H1 (cell line): ENCODE measurements around the gene RPA3.

Source experiments
- ATF2 ChIP-seq: IDR thresholded peaks from 2 replicates; pipeline ENCODE4 v1.6.1; 2012; ENCODE audit warnings: low read length, inconsistent platforms
- CEBPB ChIP-seq: IDR thresholded peaks from 2 replicates; pipeline ENCODE4 v1.6.1; 2012; ENCODE audit warnings: low read depth, low read length
- EP300 ChIP-seq, 2 experiments: IDR thresholded peaks; 1 replicate in 1 of 2; 2 replicates in 1 of 2; pipeline ENCODE4 v1.6.1; 2011 to 2012; ENCODE audit warnings: low read depth in 2 of 2, low read length in 2 of 2, mild to moderate bottlenecking in 2 of 2, borderline replicate concordance in 1 of 2, inconsistent platforms in 1 of 2, moderate library complexity in 1 of 2
- GABPA ChIP-seq: IDR thresholded peaks from 2 replicates; pipeline ENCODE4 v1.6.1; 2011; ENCODE audit warnings: mild to moderate bottlenecking, low read length, moderate library complexity, borderline replicate concordance; ENCODE audit not compliant: insufficient read depth
- KDM1A ChIP-seq: fragments of 200-600, 300-600 bp; sonication (generic); IDR thresholded peaks from 2 replicates; pipeline ENCODE4 v1.7.1; 2016; ENCODE audit warnings: mild to moderate bottlenecking, low read length, borderline replicate concordance
- MAX ChIP-seq: IDR thresholded peaks from 2 replicates; pipeline ENCODE4 v1.6.1; 2012; ENCODE audit warnings: inconsistent platforms
- POLR2A ChIP-seq, 2 experiments: IDR thresholded peaks; 1 replicate in 1 of 2; 2 replicates in 1 of 2; pipeline ENCODE4 v1.6.1; 2011; ENCODE audit warnings: low read depth in 2 of 2, low read length in 2 of 2, mild to moderate bottlenecking in 2 of 2; ENCODE audit errors: control extremely low read depth in 1 of 2
- POLR2AphosphoS5 ChIP-seq: IDR thresholded peaks from 2 replicates; pipeline ENCODE4 v1.6.1; 2011; ENCODE audit warnings: low read depth, low read length
- RFX5 ChIP-seq: IDR thresholded peaks from 2 replicates; pipeline ENCODE4 v1.6.1; 2011; ENCODE audit warnings: low read depth, low read length, improper control_type of control experiment, borderline replicate concordance
- SIN3A ChIP-seq, 2 experiments: IDR thresholded peaks in 1 of 2; conservative IDR thresholded peaks in 1 of 2; 2 replicates each; pipeline ENCODE4 v1.6.1; 2011 to 2012; ENCODE audit warnings: low read length in 2 of 2, improper control_type of control experiment in 1 of 2, low read depth in 1 of 2, mild to moderate bottlenecking in 1 of 2
- TAF1 ChIP-seq: IDR thresholded peaks from 2 replicates; pipeline ENCODE4 v1.6.1; 2011; ENCODE audit warnings: mild to moderate bottlenecking, low read depth, low read length
- TCF12 ChIP-seq: IDR thresholded peaks from 2 replicates; pipeline ENCODE4 v1.6.1; 2011; ENCODE audit warnings: low read depth, mild to moderate bottlenecking, low read length
- TF ChIP-seq, protein P1 (sequence below), 3 experiments: IDR thresholded peaks; 1 replicate in 2 of 3; 2 replicates in 1 of 3; pipeline versions ENCODE4 v1.5.1 to v1.6.1; 2011; ENCODE audit warnings: low read length in 3 of 3, mild to moderate bottlenecking in 3 of 3, inconsistent platforms in 2 of 3, low read depth in 1 of 3, moderate library complexity in 1 of 3; ENCODE audit not compliant: insufficient read depth in 1 of 3; ENCODE audit errors: control extremely low read depth in 1 of 3

DNA sequence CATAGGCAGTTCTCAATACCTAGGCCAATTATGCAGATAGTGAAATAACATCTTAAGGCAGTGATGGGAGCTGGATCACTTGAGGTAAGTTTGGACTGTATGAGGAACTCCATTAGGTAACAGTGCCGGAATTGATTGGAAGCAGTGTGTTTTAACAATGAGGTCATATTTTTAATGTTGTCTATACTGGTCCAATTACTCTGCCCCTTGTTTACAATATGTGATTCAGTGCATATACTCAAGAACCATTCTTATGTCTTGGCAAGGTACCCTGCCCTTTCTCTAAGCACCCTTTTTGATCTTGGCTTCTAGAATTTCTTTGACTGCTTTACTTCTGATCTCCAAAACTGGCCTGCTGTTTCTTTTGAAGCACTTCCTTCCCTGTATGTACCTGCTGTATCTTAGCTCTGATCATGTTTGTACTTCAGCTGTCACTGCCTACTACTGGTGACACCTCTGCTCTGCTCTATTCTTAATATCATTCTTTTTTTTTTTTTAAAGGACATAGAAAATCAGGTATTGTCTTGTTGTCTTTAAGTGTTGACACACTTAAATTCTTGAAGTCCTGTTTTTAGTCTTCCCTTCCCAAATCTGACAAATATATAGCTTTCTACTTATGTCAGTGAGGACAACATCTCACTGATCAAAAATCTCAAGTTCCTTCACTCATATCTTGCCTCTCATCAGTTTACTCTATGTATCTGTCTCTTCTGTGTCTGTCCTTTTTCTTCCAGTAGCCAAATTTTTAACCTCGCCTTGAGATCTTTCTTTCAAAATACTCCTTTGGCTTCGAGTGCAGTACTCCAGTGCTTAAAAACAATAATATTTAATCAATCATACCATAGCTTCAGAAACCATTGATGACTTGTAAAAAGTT is 46.4 kb upstream of the RPA3 start:
- TF ChIP-seq, protein P1, sequence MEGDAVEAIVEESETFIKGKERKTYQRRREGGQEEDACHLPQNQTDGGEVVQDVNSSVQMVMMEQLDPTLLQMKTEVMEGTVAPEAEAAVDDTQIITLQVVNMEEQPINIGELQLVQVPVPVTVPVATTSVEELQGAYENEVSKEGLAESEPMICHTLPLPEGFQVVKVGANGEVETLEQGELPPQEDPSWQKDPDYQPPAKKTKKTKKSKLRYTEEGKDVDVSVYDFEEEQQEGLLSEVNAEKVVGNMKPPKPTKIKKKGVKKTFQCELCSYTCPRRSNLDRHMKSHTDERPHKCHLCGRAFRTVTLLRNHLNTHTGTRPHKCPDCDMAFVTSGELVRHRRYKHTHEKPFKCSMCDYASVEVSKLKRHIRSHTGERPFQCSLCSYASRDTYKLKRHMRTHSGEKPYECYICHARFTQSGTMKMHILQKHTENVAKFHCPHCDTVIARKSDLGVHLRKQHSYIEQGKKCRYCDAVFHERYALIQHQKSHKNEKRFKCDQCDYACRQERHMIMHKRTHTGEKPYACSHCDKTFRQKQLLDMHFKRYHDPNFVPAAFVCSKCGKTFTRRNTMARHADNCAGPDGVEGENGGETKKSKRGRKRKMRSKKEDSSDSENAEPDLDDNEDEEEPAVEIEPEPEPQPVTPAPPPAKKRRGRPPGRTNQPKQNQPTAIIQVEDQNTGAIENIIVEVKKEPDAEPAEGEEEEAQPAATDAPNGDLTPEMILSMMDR (IDR thresholded peaks at IDR 0.05; ENCODE audit: control extremely low read depth in 1 of 3, insufficient read depth in 1 of 3, low read depth in 1 of 3, low read length in 3 of 3): no peak
- TF ChIP-seq MAX (no peak), POLR2A (IDR thresholded peaks at IDR 0.05; ENCODE audit: control extremely low read depth in 1 of 2, low read depth in 2 of 2, low read length in 2 of 2) (no peak), RFX5 (no peak), TAF1 (no peak), KDM1A (no peak), POLR2AphosphoS5 (no peak), SIN3A (conservative IDR thresholded peaks at IDR 0.05 in 1 of 2, IDR thresholded peaks at IDR 0.05 in 1 of 2; ENCODE audit: low read depth in 1 of 2, low read length in 2 of 2) (no peak), GABPA (no peak), ATF2 (no peak), CEBPB (no peak), TCF12 (no peak), EP300 (IDR thresholded peaks at IDR 0.05; ENCODE audit: borderline replicate concordance in 1 of 2, low read depth in 2 of 2, low read length in 2 of 2) (no peak)
